Measurements from ENCODE around the gene CCDC88A.

CCDC88A gene

DNA sequence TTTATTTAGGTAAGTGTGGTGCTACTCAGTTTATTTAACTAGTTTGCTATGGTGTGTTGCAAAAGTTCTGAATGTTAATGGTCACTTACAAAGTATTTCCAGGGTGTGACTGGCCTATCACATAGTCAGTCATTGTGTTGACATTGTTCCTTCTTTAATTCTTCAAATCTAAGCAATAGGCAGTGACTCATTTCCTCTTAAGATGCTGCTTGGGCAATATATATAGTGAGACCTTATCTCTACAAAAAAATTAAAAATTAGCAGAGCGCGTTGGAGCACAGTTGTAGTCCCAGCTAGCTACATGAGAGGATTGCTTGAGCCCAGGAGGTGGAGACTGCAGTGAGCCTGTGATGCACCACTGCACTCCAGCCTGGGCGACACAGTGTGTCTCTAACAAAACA lies 5.8 kb upstream of the CCDC88A start:
- in situ Hi-C loops (cut with MboI; ENCODE audit: low sequenced_read_pairs) = no loop called here

DNA sequence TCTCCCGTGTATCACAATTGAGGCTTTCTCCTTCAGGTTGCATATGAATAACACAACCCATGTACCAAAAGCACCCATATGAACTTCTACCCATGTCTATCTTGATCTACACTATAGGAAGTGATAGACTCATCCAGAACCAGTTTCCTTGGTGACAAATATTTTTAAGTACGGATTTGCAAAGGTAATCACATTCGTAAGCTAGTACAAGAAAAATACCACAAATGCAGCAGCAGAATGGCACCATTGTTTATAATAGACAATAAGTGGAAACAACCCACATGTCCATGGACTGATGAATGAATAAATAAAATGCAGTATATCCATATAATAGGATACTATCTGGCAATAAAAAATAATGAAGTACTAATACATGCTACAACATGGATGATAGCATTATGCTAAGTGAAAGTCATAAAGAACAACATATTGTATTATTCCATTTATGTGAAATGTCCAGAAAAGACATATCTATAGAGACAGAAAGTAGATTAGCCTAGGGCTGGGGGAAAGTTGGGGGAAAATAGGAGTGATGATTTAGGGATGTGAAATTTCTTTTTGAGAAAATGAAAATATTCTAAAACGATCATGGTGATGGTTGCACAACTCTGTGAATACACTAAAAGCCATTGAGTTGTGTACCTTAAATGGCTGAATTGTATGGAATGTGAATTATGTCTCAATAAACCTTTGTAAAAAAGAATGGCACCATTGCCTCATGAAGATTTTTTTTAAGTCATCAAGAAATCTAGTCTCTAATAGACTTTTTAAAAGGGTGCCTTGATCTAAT lies 3.4 kb upstream of the CCDC88A start:
- in situ Hi-C loops (cut with MboI; ENCODE audit: low sequenced_read_pairs) = no loop called here

DNA sequence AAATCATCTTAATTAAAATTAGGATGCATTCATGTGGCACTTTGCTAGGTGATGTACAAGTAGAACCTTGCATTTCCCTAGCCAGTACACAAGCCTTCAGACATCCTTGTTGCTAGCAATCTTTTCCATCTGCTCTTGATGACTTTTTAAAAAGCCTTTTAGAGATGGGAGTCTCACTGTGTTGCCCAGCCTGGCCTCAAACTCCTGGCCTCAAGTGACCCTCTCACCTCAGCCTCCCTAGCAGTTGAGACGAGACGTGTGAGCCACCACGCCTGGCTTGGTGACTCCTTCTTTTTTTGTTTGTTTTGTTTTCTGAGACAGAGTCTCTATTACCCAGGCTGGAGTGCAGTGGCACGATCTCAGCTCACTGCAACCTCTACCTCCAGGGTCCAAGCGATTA lies 1.7 kb upstream of the CCDC88A start:
- in situ Hi-C loops (cut with MboI; ENCODE audit: low sequenced_read_pairs) = no loop called here

DNA sequence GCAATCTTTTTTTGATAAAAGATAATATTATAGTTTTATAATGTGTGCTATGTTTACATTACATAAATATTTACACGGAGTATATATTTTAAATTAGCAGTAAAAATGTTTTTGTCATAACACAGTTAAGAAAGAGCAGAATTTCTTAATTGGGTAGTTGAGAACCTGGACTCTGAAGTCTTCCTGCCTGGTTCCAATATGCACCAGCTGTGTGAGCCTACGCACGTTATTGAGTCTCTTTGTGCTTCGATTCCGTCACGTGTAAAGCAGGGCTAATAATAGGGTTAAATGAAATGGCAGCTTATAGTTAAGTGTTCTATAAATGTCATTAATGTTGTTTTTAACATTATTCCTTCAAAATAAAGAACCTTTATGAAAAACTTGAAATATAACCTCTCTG lies 1.2 kb upstream of the CCDC88A start:
- in situ Hi-C loops (cut with MboI; ENCODE audit: low sequenced_read_pairs) = no loop called here

DNA sequence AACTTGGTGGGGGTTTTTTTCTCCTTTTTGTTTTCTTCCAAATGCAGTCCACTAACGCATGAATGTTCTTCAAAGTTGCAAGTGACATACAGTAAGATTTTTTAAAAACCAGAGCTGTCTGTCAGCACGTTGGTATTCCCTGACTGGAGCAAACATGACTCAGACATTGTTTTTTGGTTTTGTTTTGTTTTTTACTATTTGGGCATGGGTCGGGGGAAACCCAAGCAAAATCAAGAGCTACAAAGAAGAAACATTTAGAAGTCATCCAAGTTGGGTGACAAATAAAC lies 726 bp upstream of the CCDC88A start:
- in situ Hi-C loops (cut with MboI; ENCODE audit: low sequenced_read_pairs) = no loop called here

DNA sequence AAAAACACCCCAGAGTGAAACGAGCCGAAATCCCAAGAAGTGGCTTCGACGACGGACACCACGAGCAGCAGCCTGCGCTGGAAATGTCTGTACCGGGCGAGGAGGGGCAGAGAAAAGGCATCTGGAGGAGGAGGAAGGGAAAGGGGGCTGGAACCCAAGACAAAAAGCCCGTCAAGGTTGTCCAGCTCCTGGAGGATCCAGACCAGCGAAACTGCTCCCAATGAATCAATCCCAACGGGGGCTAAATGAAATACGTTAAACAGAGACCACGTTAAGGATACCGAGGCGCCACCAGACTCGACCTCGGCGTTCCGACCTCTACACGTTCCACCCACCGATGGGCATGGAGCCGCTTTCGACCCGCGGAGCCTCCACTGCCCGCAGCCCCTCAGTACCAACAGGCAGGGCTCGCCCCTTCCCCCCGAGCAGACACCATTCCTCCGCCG lies 400 bp downstream of the CCDC88A start:
- in situ Hi-C loops (cut with MboI; ENCODE audit: low sequenced_read_pairs) = no loop called here

DNA sequence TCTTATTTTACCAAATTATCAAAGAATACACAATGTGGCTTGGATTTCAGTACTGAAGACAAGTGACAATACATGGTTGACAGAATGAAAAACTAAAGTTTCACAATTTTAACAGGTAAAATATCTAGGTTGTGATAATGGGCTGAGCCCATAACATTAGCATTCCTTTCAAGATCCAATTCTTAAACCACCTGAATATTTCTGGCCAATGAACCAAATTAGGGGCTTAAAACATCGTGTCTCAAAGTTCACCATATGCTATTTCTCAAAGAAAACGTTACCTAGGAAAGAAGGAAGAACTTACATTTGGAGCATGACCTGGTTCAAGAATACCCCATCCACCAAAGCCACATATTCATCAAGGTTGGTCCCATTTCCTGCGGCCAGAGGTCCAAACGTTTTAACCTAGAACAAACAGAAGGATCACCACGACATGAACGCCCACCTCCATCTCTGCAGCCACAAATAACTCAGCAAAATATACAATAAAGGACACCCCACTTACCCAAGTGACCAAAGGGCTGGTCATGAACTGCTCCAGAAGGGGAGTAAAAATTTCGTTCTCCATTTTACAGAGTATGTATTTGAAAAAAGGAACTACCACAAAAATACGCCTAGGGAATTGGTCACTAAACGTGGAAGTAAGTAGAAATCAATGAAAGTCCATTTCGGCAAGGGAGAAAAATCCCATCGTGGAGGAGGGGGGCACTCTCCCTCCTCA lies 984 bp downstream of the CCDC88A start:
- in situ Hi-C loops (cut with MboI; ENCODE audit: low sequenced_read_pairs) = no loop called here

DNA sequence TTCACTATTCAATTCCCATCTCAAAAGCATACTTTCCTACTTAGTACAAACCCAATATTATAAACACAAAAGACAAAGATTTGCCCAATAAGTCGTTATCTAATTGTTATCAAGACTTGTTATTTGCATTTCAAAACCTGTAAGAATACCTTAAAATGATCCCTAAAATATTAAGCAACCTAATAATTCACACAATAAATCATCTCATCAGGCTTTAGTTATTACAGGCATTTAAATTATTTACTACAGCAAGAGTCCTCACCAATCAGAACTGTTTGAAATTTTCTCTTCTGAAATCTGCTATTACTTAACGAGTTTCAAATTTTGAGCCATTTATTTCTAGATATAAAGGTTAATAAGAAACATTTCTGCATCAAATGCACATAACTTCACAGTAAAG lies 1.6 kb downstream of the CCDC88A start:
- in situ Hi-C loops (cut with MboI; ENCODE audit: low sequenced_read_pairs) = no loop called here

DNA sequence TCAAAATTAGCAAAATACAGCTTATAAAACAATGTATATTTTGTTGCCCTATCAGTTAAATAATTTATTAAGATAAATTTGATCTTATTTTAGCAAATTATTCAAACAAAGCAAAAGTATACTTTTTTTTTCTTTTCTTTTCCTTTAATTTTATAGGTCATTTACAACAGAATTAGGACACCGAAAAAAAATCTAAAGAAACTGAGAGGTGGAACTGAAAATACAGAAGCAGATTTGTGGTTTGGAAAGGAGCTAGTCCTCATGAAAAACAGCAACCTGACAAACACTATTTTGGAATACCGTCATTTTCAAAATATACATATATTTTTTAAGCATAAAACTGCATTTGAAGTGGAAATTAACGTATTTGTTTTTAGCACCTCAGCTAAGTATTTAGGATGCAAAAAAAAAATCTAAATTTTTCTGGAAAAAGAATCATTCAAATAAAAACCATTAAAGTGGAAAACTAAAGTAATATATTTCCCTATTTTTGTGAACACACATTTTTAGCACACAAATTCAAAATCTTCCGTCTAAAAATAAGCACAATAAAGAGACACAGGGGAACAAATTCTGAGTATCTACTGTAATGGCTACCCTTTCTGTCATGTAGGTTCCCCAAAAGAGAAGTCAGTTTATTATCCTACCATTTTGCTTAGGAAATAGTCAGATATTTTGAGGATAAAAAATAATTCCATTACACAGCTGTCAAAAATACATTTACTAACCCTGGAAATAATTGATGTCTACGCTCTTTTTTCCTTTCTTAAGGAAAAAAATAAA lies 2.7 kb downstream of the CCDC88A start:
- in situ Hi-C loops (cut with MboI; ENCODE audit: low sequenced_read_pairs) = no loop called here

DNA sequence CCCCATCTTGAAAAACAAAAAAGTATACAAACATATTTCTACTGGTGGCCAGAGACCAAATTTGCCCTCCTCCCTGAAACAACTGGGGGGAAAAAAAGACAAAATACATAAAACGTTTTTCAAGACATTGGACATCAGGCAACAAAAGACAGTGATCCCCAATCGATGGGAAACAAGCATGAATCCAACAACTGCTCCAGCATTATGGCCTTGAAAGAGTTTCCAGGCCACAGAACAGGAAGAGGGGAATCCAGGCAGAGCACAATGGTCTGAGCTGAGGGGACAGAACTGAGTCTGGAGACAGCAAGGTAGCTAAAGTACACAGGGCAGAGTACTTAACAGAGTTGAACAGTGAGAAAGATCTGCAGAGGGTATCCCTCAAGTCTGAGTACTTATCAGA lies 4.4 kb downstream of the CCDC88A start:
- in situ Hi-C loops (cut with MboI; ENCODE audit: low sequenced_read_pairs) = no loop called here

DNA sequence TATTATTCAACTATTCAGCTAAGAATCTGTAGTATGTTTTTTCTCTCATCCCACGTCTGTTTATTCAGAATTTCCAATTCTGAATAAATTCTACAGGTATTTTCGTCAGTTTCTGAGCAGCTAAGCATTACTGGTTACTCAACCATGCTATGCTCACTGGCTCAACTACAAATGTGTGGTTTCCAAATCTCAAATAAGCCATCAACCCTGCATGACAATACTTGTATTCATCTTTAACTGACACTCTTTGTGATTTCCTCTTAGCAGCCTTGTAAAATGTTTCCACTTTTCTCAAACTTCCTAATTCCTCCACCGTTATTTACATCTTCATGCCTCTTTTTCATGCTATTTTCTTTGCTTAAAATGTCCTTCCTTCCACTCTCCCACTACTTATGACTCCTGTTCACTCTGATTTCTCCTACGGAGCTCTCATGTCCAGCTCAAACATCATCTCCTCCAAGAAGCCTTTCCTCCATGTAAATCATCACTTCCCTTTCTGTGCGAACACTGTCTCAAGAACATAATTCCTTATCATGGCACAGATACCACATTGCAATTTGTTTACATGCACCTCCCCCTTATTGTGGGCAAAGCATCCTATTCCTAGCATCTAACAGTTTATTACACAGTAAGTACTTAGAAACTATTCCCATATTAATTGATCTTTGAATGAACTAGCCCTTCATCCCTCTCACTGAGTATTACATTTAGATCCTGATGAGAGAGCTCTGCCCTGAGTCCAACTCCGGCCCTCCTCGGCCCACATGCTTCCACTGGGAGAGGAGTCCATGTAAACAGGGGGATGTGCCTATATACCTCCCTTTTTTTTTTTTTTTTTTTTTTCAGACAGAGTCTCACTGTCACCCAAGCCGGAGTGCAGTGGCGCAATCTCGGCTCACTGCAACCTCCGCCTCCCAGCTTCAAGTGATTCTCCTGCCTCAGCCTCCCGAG lies 10.5 kb downstream of the CCDC88A start:
- in situ Hi-C loops (cut with MboI; ENCODE audit: low sequenced_read_pairs) = no loop called here

DNA sequence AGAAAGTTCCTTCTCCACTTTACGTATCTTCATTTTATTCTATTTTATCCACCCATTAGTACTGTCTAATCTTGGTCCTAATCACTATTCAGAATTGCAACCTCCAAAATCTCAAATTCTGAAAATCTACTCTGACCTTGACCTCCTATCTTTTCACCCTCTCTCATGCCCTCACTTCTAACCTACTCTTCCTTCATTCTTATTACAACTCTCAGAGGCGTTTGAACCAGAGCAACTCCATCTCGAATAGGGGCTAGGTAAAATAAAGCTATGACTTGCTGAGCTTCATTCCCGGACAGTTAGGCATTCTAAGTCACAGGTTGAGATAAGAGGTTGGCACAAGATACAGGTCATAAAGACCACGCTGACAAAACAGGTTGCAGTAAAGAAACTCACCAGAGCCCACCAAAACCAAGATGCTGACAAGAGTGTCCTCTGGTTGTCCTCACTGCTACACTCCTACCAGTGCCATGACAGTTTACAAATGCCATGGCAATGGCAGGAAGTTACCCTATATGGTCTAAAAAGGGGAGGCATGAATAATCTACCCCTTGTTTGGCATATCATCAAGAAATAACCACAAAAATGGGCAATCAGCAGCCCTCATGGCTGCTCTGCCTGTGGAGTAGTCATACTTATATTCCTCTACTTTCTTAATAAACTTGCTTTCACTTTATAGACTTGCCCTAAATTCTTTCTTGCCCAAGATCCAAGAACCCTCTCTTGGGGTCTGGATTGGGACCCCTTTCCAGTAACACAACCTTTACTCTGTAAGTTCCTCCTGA lies 11.4 kb downstream of the CCDC88A start:
- in situ Hi-C loops (cut with MboI; ENCODE audit: low sequenced_read_pairs) = no loop called here

DNA sequence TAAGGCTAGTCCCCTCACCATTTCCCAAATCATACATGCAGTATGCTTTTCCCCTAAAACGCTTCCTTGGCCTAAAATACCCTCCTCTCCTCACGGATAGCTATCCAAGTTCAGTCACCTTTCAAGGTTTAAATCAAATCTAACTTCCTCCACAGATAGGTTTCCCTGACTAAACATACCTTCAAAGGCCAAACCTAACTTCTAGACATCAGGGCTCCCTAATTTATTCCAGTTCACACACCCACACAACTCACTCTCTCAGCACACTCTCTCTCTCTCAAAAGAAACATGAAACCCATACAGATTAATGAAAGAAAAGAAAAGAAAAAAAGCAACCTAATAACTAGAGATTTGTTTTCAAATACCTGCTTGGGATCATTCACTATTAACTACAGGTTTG lies 14.5 kb downstream of the CCDC88A start:
- in situ Hi-C loops (cut with MboI; ENCODE audit: low sequenced_read_pairs) = no loop called here

DNA sequence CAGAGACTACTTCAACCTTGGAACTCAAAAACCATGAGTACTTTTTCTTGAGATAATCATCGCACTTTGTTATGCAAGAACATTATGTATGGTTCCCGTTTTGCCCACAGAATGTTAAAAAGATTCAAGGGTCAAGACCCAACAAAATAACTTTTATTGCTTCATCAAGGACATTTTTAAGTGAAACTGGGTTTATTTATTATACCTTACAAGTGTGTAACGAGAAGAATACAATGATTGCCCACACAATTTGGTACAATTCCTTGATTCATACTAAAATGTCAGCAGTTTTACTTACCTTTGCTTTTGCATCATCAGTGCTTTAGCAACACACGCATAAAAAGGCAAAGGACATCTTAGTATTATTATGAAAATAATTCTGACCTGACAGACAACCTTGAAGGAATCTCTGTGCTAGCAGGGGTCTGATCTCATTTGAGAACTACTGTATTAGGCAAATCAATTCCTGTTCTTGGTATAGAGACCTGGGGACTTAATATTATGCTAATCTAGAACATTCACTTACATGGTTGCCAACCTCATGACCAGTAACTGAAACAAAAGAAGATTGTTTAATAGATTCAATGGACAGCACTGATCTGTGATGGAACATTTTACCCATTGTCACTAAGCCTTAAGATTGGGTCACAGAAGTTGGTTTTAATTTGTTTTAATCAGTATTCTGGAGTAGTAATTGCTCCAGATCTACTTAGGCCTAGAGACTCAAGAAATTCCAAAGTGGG lies 16.2 kb downstream of the CCDC88A start:
- in situ Hi-C loops (cut with MboI; ENCODE audit: low sequenced_read_pairs) = no loop called here

DNA sequence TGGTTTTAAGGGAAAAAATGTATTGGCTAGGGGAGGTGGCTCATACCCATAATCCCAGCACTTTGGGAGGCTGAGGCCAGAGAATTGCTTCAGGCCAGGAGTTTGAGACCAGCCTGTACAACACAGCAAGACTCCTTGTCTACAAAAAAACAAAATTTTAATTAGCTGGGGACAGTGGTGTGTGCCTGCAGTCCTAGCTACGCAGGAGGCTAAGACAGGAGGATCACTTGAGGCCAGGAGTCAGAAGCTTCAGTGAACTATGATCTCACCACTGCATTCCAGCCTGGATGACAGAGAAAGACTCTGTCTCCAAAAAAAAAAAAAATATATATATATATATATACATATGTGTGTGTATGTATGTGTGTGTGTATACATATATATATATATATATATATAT lies 18.5 kb downstream of the CCDC88A start:
- in situ Hi-C loops (cut with MboI; ENCODE audit: low sequenced_read_pairs) = no loop called here

DNA sequence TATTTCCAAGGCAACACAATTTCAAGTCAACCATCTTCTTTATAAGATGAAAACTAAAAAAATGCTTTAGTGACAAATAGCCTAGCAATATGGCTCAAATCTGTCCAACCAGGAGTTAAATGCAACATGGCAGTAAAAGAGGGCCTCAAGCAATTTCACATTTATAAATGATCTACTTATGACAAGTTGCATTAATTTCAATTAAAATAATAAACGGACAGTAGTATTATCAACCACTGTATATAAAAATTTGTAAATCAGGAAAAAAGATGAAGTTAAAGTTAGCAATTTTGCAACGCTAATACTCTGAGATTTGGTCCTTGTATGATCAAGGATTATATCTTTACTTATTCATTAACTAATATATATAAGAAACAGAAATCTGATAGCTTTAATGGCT lies 19.3 kb downstream of the CCDC88A start:
- in situ Hi-C loops (cut with MboI; ENCODE audit: low sequenced_read_pairs) = no loop called here

DNA sequence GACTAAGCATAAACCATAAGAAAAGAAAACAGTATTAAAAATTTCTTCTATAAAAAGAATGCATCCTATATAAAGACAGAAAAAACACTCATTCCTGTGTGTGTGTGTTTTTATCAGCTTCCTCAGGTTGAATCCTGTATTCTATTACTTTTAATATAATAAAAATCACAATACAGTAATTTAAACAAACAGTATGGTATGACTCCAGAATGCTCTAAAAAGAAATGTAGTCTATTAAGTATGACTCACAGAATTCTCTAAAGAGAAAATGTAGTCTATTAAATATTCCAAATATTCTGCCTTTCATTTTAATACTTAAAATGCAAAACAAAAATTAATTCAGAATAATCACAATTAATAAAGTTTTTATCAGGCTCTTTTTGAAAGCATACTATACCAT lies 19.8 kb downstream of the CCDC88A start:
- in situ Hi-C loops (cut with MboI; ENCODE audit: low sequenced_read_pairs) = no loop called here

DNA sequence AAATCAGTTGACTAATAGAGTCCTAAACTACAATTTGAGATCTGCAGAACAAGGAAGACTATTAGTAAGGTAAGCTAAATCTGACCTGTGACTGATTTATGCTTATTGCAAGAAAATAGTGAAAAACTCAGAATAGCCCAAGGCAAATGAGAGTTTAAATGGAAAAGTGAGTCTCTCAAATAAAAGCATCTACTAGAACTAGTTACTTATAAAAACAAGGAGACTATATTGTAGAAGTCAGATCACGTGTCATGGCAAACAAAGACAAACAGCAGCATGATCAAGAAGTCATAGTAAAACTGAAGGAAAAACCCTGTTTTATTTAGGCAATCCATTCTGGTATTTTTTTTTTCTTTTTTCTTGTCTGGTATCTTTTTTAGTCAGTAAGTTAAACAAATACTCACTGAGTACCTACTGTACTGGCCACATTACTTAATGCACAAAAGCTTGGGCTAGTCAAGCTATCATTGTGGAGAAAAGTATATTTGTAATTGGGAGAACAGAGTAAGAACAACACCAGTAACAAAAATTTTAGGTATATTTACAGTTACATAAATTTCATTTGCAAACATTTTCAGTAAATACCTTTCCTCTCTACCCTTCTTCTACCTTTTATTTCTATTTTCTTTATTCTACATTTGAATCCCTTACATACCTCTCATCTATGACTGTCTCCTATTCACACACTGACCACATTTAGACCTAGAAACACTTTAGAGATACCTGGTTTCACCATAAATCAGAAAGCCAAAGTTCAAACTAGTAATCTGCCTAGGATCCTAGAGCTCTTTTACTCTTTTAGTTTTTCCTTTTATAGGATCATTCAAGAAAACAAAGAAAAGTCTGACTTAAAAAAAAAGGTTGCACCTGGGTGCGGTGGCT lies 23.7 kb downstream of the CCDC88A start:
- in situ Hi-C loops (cut with MboI; ENCODE audit: low sequenced_read_pairs) = no loop called here

All from HL-60/S4 (cell line).